ENCODE results near the gene DIP2B.

DIP2B gene

DNA sequence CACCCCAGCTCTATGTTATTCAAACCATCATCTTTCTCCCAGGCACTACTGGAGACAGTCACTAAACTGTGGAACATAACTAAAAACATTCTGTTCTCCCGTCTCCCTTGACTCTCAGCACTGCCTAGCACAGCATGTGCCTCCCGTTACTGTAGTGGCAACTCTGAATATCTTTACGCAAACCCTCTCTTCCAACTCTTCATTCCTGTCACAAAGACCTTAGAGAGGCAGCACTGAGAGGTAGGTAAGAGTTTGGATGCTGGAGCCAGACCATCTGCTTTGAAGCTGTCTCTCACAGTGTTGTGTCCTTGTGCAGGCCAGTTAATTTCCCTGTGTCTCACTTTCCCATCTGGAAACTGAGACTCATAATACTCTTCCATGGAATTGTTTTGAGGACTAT is 108.1 kb downstream of the DIP2B start:
- DNase-seq (ENCODE audit: low spot score) = peak; percentile 77

DNA sequence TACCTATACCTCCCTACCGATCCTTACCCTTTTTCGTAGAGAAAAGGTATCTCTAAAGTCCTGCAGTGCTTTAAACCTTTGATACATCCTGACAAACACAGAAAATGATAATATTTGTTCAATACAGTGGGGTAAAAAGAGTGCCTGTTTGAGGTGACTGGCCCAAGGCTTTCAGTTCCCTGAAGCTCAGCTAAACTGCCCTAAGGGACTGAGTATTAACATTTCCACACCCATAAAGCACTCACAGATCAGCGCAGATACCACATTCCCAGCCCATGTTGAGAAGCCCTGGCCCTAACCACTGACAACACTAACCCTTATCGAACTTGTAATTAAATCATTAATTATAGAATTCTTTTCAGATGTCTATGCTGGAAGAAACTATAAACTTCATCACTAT is 108.7 kb downstream of the DIP2B start:
- no peak for DNase-seq (ENCODE audit: low spot score)

DNA sequence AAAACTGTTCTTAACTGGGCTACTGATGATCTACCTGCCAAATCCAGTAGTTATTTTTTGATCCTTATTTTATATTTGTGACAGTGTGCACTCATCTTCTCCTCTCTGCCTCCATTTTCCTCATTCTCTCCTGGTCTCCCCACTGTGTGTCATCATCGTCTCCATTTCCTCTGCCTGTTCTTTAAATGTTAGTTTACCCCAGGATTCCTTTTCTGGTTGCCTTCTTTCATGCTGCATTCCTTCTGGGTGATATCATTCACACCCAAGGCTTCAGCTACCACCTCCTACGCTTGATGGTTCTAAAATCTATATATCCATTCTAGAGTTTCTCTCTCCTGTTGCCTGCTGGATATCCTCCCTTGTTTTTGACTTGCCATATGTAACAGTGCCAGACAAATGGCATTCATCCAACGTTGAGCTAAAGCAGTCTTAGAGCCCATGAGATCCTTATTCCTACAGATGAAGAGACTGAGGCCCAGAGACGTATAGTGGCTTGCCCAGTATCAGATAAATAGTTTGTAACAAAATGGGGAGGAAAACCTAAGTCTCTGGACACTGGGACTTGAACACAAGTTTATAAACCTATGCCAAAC is 109.5 kb downstream of the DIP2B start:
- peak; percentile 57 for DNase-seq (ENCODE audit: low spot score)

DNA sequence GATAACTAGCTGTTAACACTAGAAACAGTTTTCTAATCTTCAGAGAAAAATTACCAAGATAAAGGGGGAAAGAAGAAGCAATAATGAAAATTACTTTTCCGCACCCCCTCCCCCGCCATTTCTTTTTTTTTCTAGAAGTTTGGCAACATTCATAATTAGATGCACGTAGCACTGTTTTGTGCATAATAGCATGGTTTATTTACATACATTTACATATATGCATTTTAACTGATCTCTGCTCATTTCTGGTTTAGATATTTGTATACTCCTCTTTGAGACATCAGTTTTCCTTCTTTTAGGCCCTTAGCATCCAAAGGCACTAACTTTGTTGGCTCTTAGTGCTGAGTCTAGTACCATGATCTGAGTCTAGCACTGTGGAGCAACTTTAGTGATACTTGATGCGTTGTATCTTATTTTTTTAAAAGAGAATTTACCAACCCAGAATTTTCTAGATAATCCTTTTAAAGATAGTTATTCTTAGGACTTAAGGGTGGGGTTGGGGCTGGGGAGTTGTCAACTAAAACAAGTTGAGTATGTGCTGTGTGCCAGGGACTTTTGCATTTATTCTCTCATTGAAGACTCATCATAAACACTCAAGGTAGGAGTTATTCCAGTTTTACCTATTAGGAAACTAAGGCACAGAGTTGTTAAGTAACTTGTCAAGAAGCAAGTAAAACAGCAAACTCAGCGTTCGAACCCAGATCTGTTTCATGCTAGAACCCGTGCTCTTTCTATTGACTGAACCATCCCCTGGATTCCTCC is 110.5 kb downstream of the DIP2B start:
- DNase-seq (ENCODE audit: low spot score) = no peak

DNA sequence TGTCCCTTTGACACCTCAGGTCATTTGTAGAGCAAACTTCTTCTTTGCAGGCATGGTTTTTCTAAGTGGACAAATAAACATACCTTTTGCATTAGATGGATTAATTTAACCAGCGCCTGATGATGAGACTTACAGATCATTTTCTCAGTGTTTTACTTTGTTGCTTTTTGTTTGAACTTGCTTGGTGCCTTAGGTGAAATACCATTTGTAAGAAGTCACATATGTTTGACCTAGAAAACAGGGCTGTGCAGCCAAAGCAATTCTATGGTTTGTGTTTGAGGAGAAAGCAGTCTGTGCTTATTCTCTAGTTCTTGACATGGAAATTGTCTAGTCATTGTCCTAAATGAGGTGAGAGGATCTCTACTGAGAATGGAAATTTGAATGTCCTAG is 111.1 kb downstream of the DIP2B start:
- DNase-seq (ENCODE audit: low spot score) = no peak

DNA sequence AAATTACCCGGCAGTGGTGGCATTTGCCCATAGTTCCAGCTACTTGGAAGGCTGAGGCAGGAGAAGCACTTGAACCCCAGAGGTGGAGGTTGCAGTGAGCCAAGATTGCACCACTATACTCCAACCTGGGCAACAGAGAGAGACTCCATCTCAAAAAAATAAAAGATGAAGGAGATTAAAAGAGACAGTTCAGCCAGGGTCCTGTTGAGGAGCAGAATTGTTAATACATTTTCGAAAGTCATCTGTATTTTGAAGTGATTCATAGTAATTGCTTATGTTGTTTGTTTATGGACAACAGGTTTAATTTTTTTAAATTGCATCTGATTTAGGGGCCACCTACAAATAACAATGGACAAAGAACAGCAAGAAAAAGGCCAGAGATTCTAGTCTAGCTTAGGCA is 112.9 kb downstream of the DIP2B start:
- no peak for DNase-seq (ENCODE audit: low spot score)

DNA sequence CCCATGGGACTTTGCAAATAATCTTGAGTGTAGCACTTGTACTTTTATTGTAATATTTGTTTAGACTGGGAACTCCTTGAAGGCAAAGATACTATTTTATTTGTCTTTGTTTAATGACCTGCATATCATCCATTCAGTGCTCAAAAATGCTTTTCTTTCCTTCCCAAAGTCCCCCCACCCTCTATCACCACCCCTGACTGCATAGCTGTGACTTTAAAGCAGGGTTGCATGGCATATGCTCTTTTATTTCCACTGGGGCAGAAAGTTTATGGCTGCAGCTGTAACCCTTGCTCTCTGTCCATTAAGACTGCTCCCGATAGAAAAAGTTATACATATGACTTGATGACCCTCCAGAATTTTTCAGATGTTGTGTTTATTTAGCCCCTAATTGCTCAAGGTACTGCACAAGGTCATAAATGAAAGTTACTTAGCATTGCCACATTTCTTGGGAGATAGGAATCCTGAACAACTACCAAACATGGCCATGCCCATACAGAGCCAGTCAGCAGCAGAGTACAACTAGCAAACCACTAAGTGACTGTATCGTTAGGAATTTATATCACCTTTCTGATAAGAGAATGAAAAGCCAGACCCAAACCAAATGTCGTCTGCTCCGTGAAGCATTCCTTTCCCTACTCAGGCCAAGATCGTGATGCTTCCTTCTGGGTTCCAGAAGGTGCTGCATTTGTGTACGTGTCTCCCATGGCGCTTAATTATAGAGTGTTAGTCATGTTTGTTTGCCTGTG is 114.3 kb downstream of the DIP2B start:
- DNase-seq (ENCODE audit: low spot score) = no peak

DNA sequence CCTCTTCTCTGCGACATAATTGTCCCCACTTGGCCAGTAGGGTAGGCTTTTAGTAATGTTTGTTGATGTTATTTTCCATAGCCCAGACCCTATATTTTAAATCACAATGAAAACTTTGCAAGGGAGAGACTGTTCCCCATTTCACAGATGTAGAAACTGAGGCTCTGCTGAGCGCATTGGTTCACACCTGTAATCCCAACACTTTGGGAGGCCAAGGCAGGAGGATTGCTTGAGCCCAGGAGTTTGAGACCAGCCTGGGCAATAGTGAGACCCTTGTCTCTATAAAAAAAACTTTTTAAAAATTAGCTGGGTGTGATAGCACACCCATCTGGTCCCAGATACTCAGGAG is 114.8 kb downstream of the DIP2B start:
- DNase-seq (ENCODE audit: low spot score) = no peak

DNA sequence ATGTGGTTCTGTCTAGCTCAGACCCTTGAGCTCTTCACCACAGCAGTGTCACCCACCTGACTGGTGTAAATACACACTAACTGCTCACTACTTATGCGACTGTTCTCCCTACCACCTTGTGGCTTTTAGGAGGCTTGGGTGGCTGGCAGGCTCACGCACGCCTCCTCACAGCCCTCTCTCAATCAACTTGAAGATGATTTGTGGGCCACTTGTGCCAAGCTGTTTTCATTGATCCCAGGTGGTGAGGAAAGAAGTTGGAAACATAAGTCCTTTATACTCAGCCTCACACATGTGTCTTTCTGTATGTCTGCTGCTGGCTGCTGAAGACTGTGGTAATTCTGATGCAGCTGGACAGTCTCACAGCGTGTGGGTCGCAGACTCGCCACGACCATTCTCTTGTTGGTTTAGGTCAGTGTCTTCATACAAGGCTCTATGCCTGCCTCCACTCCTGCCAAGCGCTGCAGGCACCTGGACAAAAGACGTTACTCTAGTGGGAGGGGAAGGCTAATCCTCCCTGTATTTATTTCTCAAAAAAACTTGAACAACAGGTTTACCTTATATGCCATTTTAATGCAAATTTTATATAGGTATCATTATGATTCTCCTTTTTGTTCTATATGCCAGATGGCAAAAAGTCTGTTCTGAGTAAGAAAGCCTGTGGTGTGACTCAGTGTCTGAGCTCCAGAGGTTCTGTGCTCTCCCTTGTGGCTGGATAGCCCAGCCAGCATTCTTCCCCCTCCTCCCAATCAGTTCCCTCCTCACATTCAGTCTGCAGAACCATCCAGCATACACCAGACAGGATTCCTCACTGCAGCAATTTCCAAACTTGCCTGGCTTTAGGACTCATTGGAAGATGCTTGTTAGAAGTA is 115.6 kb downstream of the DIP2B start:
- no peak for DNase-seq (ENCODE audit: low spot score)

DNA sequence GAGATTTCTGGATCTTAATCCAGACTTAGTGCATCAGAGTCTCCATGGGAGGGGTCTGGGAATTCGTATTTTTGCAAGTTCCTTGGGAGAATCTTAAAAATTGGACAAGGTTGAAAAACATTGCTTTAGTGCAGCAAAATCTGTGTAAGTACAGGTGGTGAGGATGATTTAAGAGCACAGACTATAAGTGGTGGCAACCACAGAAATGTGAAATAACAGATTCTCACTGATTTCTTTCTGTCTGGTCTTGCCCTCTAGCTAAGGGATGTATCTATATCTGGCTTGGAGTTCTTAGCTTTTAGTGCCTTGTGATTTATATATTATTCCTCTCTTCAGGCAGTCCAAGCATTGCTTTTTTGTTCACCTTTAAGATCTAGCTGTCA is 116.2 kb downstream of the DIP2B start:
- no peak for DNase-seq (ENCODE audit: low spot score)

DNA sequence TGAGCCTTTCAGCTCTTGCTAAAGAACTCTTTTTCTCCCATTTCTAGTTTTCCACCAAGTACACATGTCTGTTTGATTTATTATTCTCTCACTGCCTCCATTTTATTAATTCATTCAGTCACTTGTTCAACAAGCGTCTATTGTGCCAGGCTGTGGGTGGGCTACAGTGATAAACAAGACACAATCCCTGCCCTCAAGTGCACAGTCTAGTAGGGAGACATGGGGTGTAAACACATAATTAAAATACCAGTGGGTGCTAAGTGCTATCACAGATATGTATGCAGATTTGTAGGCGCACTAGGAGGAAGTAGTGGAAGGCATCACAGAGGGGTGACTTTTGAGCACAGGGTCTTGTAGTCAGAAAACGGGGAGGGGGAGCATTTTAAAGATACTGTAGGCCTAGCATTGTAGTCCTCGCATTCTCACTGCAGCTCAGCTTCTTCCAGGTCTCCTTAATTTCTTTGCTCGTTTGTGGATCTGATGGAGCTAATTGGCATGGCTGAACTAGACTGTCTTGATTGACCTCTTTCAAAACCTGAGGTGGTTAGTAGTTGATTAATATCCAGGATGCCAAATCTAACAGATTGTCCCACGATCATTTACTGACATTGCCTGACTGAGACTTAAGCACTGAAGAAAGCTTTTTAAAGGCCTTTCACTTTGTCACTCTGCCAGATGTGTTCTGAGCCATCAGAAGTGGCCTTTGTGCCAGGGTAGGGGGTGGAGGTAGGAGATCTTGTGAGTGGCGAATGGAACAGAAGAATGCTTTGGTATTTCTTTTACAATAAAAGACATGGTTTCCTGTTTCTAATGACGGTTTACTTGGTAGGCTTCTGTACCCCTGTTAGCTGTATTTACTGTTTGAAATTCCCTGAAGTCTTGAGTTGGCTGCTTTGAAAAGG is 116.9 kb downstream of the DIP2B start:
- DNase-seq (ENCODE audit: low spot score) = no peak

DNA sequence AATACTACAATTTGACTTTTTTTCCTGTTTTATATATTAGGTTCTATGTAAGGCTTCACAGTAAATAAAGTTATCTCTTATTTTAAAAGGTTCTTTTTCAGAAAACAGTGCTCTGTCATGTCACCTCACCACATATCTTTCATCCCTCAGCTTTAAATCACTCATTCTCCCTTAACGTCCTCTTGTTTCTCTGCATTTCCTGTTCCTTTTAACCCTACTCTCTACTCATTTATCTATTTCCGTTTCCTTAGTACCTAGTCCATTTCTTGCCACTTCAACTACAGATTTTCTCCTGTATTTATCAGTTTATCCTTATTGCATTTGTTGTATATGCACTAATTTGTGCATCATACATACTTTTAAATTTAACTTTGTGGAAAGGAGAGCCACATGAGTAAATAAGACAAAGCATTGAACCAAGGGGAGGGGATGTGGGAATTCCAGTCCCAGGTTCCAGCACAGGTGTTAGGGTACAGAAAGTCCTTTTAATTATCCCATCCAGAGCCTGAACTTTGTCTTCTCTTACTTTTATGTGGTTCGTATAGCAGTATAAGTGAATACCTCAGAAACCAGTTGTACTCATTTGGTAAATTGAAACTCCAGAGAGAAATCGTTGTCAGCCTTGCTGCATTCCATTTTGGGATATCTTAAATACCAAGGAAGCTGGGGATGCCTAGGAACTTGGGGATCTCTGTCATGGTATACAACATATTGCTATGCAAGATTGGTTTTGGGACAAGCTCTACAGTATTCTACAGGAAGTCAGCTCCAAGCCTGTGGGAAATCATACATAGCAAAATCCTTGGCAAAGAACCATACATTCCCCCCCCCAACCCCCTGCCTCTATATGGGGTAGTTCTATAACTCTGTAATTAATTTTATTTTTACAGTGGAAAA is 120.5 kb downstream of the DIP2B start:
- no peak for DNase-seq (ENCODE audit: low spot score)

DNA sequence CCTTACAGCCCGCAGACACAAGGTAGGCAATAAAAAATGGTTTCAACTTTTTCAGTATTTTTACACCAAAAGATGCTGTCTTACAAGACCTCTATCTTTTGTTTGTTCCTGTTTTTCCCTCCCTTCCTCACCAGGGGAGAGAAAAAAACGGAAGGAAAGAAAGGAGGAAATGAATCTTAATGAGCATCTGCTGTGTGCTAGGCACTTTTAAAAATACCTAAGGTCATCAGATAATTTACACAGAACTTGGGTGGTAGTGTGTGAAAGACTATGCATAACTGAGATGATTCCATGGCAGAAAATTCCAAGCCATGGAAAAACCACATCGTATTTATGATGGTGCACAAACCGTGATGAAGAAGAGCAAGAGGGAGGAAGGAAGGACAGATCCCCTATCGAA is 121.2 kb downstream of the DIP2B start:
- no peak for DNase-seq (ENCODE audit: low spot score)

DNA sequence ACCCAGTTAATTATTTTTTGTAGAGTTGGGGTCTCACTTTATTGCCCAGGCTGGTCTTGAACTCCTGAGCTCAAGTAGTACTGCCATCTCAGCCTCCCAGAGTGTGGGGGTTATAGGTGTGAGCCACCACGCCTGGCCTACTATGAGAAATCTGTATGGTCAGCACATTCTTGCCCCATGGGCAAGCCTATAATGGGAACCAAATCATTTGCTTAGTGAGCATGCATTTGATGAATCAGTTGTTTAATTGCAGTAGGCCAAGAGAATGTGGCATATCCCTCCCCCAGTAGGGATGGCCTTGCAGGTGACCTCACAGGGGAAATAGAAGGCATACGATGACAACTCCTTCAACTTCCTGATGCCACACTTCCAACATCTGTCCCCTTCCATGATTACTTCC is 122.7 kb downstream of the DIP2B start:
- DNase-seq (ENCODE audit: low spot score) = no peak

DNA sequence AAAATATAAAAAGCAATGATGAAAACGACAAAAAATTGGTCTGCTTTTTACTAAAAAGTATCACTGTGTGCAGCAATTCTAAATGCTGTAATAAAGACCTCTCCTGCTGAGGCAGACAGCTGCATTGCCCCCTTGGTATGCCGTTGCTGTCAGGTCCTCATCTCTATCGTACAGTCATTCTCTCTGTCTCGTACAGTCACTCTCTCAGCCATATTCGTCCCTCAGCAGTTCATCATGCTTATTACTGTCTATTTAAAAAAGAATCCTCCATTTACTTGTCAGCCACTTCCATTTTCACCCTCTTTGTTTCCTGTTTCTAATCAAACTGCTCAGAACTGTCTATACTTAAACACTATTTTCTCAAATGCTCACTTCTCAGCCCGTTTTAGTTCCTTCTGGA is 123.6 kb downstream of the DIP2B start:
- DNase-seq (ENCODE audit: low spot score) = no peak

DNA sequence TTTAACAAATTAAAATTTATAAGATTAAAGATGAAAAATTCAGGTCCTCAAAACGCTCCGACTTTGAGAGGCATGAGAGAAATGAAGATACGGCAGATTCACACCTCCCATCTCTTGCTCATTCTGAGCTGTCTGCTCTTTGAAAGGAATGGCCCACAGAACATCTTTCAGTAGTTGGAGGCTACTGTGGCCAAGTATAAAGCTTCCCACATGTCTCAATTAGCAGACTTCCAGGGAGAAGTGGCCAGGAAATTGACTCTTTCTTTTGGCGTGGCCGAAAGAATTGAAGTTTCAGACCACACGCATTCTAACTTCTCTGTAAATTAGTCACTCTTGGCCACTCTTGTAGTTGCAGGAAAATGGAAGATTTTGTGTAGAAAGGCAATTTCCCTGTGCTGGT is 129.2 kb downstream of the DIP2B start:
- DNase-seq (ENCODE audit: low spot score) = no peak

DNA sequence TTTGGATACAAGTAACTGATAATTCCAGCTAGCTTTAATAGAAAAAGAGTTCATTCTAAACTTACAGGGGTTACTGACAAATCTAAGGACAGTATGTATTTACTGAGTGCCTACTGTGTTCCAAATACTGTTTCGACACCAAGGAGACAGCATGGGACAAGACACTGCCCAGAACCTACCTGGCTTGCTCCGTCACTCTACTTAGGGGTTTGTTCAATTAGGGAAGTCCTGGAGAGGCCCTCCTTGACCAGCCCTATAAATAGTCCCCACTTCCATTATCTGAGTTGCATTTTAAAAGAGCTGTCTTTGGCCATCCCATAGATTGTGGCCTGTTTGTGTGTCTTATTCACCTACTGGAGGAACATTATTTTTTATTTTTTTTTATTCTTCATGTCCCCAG is 129.6 kb downstream of the DIP2B start:
- no peak for DNase-seq (ENCODE audit: low spot score)

DNA sequence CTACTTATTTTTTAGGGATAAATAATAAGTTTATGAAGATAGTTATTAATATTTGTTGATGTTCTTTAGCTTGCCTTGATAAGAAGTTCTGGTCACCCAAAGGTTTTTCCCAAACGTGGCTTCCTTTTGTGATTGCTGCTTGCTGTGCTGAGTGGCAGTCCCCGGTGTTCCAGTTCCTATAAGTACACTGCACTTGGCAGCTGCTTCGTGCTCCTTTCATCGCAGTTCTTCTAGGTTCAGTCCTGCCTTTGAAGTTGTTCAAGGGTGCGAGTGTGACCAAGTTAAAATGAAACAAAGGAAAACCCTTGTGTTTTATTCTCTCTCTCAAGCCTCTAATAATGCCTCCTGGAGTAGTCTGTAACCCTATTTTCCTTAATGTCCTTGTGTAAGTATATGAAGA is 130.6 kb downstream of the DIP2B start:
- DNase-seq (ENCODE audit: low spot score) = peak; percentile 52

DNA sequence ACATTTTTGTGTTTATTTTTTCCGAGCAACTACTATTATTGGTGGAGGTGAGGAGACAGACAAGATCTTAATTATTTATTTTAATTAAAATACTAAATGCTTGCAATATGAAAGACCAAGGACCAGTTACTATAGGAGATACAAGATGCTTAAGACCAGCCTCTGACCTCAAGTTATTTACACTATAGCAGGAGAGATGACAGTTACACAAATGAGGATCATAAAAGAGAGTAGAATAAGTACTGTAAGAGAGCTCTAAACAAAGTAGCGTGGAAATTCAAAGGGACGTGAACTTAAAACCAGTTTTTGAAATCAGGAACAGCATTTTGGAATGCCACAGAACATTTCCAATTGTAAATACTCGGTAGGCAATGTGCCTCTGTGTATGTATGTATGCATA is 131.1 kb downstream of the DIP2B start:
- no peak for DNase-seq (ENCODE audit: low spot score)

DNA sequence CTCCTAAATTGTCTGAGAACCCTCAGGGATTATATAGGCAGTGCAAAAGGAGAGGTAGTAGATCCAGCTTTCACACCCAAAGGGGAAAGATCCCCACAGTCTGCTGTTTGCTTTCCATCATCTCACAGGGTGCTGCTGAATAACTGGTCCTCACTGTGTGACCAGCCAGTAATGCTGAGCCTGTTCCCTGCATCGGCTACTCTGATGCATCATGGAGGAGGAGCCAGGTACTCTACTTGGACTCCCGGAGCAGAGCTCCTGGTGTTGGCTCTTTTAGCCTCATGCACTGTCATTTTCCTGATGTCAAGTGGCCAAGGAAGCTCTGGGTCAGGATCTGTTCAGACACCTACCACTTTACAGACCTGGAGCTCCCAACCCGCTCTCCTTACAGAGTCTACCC is 131.7 kb downstream of the DIP2B start:
- DNase-seq (ENCODE audit: low spot score) = peak; percentile 82
